Esophagus (tissue), 2 donors: ENCODE results near the gene SSTR5. TPM values are rescaled to one million over a fixed set of nuclear protein-coding genes. Genes with fewer than 3 reads are reported as not detected.

Experiments
- H3K27ac ChIP-seq, 2 donors: one replicate each; pipeline ENCODE4 v1.5.1; 2013; ENCODE audit warnings: low read depth in 2 of 2, mild to moderate bottlenecking in 2 of 2, inconsistent platforms in 1 of 2, low read length in 1 of 2, moderate library complexity in 1 of 2
- H3K27me3 ChIP-seq, 2 donors: one replicate each; pipeline ENCODE4 v1.6.1; 2013; ENCODE audit warnings: low read length in 2 of 2, control low read depth in 1 of 2, mild to moderate bottlenecking in 1 of 2; ENCODE audit not compliant: insufficient read depth in 2 of 2, control insufficient read depth in 1 of 2
- H3K36me3 ChIP-seq, 2 donors: one replicate each; pipeline ENCODE4 v1.6.1; 2013; ENCODE audit warnings: low read length in 1 of 2; ENCODE audit not compliant: control insufficient read depth in 2 of 2, insufficient read depth in 2 of 2
- H3K4me1 ChIP-seq, 2 donors: one replicate each; pipeline ENCODE4 v1.6.1; 2013; ENCODE audit warnings: low read length in 1 of 2; ENCODE audit not compliant: control insufficient read depth in 2 of 2, insufficient read depth in 2 of 2
- H3K4me3 ChIP-seq, 2 donors: one replicate each; pipeline ENCODE4 v1.5.1; 2013; ENCODE audit warnings: low read length in 2 of 2, mild to moderate bottlenecking in 2 of 2, low read depth in 1 of 2, moderate library complexity in 1 of 2
- H3K9me3 ChIP-seq, 2 donors: one replicate each; pipeline ENCODE4 v1.6.1; 2013; ENCODE audit warnings: mild to moderate bottlenecking in 2 of 2, low read depth in 1 of 2, low read length in 1 of 2, moderate library complexity in 1 of 2; ENCODE audit not compliant: control insufficient read depth in 2 of 2, insufficient read depth in 1 of 2
- WGBS, 2 donors: extraction: QIAGEN DNeasy Blood & Tissue Kit; methylation state at CpG; one replicate each; pipeline ENCODE4 v1.1.7; 2013; 5-methylcytosine and 5-hydroxymethylcytosine counted together
- polyA plus RNA-seq, 2 donors: library from polyadenylated mRNA; stranded (reverse); fragments of 200-250 nt; gene quantifications; one replicate each; pipeline ENCODE4 v1.2.3, GENCODE V29; 2013
- donor health status: healthy with polysubstance abuse.
- donor health status: Bipolar disorder and iron deficiency.

Gene SSTR5
- polyA plus RNA-seq, 2 donors, result 0.05 TPM; not detected in 1

DNA sequence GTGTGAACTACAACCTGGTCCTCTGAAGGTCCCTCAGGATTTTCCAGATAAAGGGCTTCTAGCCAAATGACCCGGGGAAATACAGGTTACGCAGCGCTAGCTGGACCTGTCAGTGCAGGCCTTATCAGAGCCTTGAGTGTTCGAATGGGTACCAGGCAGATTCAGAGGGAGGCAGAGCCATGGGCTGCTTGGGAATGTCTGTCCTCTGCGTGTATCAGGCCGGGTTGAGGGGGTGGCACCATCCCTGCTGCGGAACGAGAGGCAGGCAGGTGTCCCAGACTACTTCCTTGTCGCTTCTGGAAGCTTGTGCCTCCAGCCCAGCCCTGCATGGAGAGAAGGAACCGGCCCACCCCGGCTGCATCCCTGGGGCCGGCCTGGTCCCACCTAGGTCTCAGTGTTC lies 33.6 kb upstream of the SSTR5 start:
- no peaks in the 10 kb centered on the region for H3K27me3 ChIP-seq
- peaks cover 0 to 9% of the 10 kb centered on the region in 2 donors for H3K9me3 ChIP-seq
- H3K36me3 ChIP-seq, result no peaks in the 10 kb centered on the region
- 79 to 81% methylated on average over 12 of the region's 12 CpGs for WGBS, 2 donors
- no peak overlapping the region for H3K27ac ChIP-seq
- H3K4me3 ChIP-seq, result no peak overlapping the region
- H3K4me1 ChIP-seq, result no peaks in the 10 kb centered on the region

DNA sequence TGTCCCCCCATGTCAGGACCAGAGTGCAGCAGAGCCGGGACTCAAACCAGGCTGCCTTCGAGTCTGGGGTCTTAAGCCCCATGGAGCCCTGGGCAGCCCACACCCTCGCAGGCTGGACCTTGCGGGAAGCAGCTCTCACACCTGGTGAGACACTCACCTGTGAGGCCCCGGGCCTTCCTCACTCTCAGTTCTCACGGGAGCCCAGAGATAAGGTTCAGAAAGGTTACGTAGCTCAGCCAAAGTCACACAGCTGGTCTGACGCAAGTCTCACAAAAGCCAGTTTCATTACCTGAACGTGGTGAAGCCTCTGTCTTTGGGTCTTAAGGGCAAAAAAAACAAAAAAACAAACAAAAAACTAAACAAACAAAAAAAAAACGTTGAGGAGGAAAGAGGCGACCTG lies 32.8 kb upstream of the SSTR5 start:
- H3K4me1 ChIP-seq, result no peaks in the 10 kb centered on the region
- WGBS, 2 donors, result 65 to 71% methylated on average over 11 of the region's 11 CpGs
- H3K27ac ChIP-seq, result no peak overlapping the region
- no peaks in the 10 kb centered on the region for H3K36me3 ChIP-seq
- no peaks in the 10 kb centered on the region for H3K27me3 ChIP-seq
- no peak overlapping the region for H3K4me3 ChIP-seq
- H3K9me3 ChIP-seq, result peaks cover 0 to 9% of the 10 kb centered on the region in 2 donors

DNA sequence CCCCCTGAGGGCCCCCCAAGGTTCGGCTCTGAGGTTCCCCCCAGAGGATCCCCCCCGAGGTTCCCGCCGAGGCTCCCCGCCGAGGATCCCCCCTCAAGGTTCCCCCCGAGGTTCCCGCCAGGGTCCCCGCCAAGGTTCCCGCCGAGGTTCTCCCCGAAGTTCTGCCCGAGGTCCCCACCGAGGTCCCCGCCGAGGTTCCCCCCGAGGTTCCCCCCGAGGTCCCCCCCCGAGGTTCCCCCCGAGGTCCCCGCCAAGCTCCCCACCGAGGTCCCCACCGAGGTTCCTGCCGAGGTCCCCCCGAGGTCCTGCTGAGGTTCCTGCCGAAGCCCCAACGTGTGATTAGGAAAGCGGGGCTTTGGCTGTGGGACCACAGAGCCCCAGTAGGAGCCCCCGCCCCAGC lies 32.2 kb upstream of the SSTR5 start:
- no peak overlapping the region for H3K27ac ChIP-seq
- no peaks in the 10 kb centered on the region for H3K36me3 ChIP-seq
- 86 to 90% methylated on average over 17 to 29 of the region's 29 CpGs for WGBS, 2 donors
- no peak overlapping the region for H3K4me3 ChIP-seq
- H3K4me1 ChIP-seq, result no peaks in the 10 kb centered on the region
- H3K9me3 ChIP-seq, result peaks cover 0 to 9% of the 10 kb centered on the region in 2 donors
- H3K27me3 ChIP-seq, result no peaks in the 10 kb centered on the region

GRCh38 chr16:1042049-1042744 lies 30.4 kb upstream of the SSTR5 start:
- H3K36me3 ChIP-seq, result no peaks in the 10 kb centered on the region
- no peaks in the 10 kb centered on the region for H3K4me1 ChIP-seq
- WGBS, 2 donors, result 82 to 86% methylated on average over 15 of the region's 15 CpGs
- H3K27ac ChIP-seq, result no peak overlapping the region
- H3K27me3 ChIP-seq, result no peaks in the 10 kb centered on the region
- peaks cover 0 to 9% of the 10 kb centered on the region in 2 donors for H3K9me3 ChIP-seq
- H3K4me3 ChIP-seq, result no peak overlapping the region

DNA sequence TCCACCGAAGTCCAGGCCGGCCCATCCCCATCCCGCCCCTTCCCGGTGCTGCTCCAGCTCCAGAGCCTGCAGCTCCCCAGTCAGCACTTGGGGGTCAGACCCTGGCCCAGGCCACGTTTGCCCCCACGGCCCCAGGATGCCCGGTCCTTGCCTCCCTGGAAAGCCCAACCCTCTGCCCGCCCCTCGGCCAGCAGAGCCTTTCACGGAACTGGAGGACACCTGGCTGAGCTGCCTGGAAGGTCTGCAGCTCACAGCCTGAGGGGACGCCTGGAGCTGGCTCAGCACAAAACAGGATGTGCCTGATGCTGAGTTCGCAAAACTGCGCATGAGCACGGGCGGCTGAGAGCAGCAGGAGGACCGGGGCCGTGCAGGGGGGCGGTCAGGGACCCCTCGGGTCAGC lies 29.7 kb upstream of the SSTR5 start:
- Histone ChIP-seq H3K4me1 (no peaks in the 10 kb centered on the region), H3K27ac (no peak overlapping the region), H3K9me3 (peaks cover 0 to 9% of the 10 kb centered on the region in 2 donors), H3K4me3 (no peak overlapping the region), H3K36me3 (no peaks in the 10 kb centered on the region), H3K27me3 (no peaks in the 10 kb centered on the region)
- WGBS, 2 donors, result 51 to 55% methylated on average over 19 of the region's 19 CpGs

- Histone ChIP-seq H3K27ac (no peak overlapping the region), H3K27me3 (no peaks in the 10 kb centered on the region), H3K9me3 (peaks cover 0 to 9% of the 10 kb centered on the region in 2 donors), H3K36me3 (no peaks in the 10 kb centered on the region), H3K4me1 (no peaks in the 10 kb centered on the region), H3K4me3 (no peak overlapping the region)
- 39 to 55% methylated on average over 39 to 40 of the region's 40 CpGs for WGBS, 2 donors
Observed at GRCh38 chr16:1043881-1044451, 28.6 kb upstream of the SSTR5 start.

GRCh38 chr16:1044460-1045309 lies 27.9 kb upstream of the SSTR5 start:
- 64 to 71% methylated on average over 37 to 43 of the region's 43 CpGs for WGBS, 2 donors

DNA sequence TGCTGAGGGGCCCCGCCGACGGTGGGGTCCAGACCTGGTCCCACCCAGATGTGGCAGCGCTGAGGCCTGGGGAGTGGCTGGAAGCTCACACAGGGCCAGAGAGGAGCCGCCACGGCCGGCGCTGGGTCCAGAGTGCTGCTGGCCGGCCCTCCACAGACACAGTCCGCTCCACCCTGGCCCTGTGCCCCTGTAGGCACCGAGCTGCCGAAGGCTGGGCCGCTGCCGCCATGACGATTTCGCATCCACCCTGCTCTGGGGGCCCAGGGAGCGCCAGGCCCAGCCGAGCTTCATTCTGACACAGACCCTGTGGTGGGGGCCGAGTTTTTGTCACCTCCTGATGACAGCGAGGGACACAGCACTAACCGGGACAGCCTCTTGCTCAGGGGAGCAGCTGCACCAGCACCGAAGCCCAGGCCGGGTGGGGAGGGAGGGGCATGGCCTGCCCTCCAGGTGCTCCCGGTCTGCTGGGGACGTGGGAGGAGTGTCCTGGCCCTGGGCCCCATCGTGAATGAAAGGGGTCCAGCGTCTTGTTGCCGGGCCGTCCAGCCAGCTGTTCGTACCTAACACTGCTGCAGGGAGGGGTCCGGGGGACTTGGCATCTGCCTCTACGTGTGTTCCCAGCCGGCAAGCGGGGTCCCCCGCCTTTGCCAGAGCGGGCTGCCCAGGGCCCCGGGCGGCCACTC lies 27.1 kb upstream of the SSTR5 start:
- WGBS, 2 donors, result 42 to 49% methylated on average over 36 to 38 of the region's 38 CpGs
- no peaks in the 10 kb centered on the region for H3K27me3 ChIP-seq

More at GRCh38 chr16:1044460-1045309, 27.9 kb upstream of the SSTR5 start:
- Histone ChIP-seq H3K9me3 (peaks cover 0 to 9% of the 10 kb centered on the region in 2 donors), H3K27ac (no peak overlapping the region), H3K36me3 (no peaks in the 10 kb centered on the region), H3K27me3 (no peaks in the 10 kb centered on the region), H3K4me1 (peaks cover 0 to under 1% of the 10 kb centered on the region in 2 donors), H3K4me3 (no peak overlapping the region)

More for the DNA sequence above, 27.1 kb upstream of the SSTR5 start:
- Histone ChIP-seq H3K4me1 (peaks cover 0 to 2% of the 10 kb centered on the region in 2 donors), H3K9me3 (peaks cover 0 to 9% of the 10 kb centered on the region in 2 donors), H3K27ac (no peak overlapping the region), H3K36me3 (no peaks in the 10 kb centered on the region), H3K4me3 (no peak overlapping the region)
